GM10266 (cell line): ENCODE results near the gene SARDH.

ENCODE experiments used
- DNase-seq: peaks from one replicate; pipeline ENCODE4 v3.0.0; 2012; ENCODE audit errors: extremely low spot score
- CTCF ChIP-seq: IDR thresholded peaks from 2 replicates; pipeline ENCODE4 v1.5.1; 2012; ENCODE audit warnings: mild to moderate bottlenecking, low read depth; ENCODE audit not compliant: control insufficient read depth, insufficient read depth; ENCODE audit errors: missing control alignments

SARDH gene

GRCh38 chr9:133618726-133619125, 119.4 kb downstream of the SARDH start:
- no peak for TF ChIP-seq CTCF
- DNase-seq: no peak

DNA sequence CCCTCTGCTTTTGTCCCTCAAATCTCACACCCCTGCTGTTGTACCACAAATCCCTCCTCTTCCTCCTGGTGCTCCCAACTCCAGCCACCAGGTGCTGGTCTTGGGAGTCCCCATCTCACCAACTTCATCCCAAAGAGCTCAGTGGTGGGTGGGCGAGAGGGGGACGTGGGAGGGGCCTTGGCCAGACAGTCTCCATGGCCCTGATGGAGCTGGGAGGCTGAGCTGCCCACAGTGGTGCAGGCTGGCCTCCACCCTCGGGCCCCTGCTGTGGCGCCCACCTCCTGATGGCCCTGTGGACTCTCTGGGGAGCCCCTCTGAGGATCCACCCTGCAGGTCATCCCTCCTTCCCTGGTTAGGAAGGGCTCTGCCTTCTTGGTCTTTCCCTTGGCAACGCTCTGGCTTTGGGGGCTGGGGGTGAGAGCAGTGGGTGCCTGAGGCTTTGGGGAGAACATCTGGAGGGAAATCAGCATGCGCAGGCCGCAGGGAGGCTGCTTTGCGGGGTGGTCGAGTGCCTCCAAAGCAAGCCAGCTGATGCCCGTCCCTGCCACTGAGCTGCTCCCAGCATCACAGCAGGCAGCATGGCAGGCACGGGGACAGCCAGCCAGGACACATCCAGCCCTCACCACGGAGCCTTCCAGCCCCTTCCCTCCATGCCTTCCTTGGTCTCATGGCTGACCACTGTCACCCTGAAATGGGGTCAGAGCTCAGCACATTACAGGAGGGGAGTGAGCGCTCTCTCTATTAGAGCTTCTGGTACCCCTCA, 121.3 kb downstream of the SARDH start:
- TF ChIP-seq CTCF: no peak
- DNase-seq: no peak

DNA sequence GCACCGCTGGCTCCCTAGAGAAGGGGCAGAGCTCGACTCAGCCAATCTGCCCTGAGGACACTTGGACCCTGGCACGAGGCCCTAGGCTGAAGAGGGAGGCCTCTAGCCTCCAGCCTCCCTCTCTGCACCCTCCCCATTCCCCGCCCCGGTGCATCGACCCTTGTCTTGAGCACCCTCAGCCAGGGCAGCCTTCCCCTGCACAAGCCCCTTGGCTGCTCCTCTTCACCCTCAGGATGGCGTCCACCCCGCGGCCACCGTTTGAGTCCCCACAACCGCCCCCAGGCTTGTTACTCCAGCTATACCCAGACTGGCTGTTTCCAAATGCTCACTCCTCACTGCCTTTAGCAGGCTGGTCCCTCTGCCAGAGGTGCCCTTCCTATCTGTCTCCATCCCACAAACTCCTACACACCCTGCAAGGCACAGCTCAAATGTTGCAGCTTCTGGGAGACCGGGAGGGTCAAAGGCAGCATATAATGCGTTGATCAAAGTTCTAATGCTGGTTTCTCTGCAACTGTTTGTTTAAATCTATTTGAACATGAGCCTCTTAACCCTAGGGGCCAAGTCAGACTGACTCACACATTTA, 122.5 kb downstream of the SARDH start:
- TF ChIP-seq CTCF: no peak
- no peak for DNase-seq

DNA sequence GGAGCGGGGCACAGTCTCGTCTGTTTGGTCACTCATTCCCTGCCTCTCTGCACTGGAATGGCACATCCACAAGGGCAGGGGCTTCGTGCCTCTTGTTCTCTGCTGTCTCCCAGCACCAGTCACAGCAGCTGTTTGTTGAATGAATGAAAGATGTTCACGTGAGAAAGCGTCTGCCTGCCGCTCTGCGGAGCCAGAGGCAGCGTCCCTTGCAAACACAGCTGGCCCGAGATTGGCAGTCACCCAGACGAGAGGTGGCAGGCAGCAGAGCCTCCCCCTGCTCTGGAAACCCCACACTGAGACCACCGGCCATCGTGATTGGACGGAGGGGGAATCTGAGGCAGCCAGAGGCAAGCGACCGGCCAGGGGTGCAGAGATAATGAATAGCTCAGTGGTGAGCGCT, 123.0 kb downstream of the SARDH start:
- TF ChIP-seq CTCF: no peak

DNA sequence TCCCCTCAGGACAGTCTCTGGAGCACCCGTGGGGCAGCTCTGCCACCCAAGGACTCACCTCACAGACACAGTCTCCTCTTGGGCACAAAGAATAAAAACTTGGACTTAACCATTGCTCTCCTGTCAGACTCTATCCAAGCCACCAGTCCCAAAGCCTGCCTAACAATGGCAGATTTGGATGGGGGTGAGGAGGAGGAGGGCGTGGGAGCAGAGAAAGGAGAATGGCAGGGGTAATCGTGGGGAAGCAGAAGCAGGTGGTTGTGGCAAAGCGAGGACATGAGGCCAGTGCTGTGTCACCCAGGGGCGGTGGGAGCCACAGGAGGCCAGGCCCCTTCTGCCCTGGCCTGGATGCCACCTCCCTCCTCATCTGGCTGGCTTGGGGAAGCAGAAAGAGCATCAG, 123.5 kb downstream of the SARDH start:
- TF ChIP-seq CTCF: no peak
- no peak for DNase-seq

More for the DNA sequence above, 123.0 kb downstream of the SARDH start:
- no peak for DNase-seq

GRCh38 chr9:133614056-133614455, 124.1 kb downstream of the SARDH start:
- no peak for TF ChIP-seq CTCF
- no peak for DNase-seq
